Activated CD4-positive, alpha-beta T cell treated with anti-CD3 and anti-CD28 coated beads, Interleukin-2, amount 10 ng/mL, durations not matched to agents 7 days and 5 days (primary cell): ENCODE data around the gene SRC. TPM values are rescaled to one million over a fixed set of nuclear protein-coding genes. Genes with fewer than 3 reads are reported as not detected.

Experiments
- CTCF ChIA-PET: fragments of 350-600 bp; sonication (Branson Sonifier 250); formaldehyde crosslinking; loops from one replicate; lab custom pipeline; 2021; ENCODE audit warnings: antibody characterized with exemption; lab: Charles Lee
- POLR2A ChIA-PET: fragments of 350-600 bp; sonication (Branson Sonifier 250); formaldehyde crosslinking; loops from one replicate; lab custom pipeline; 2021; ENCODE audit warnings: antibody characterized with exemption; lab: Charles Lee
- DNase-seq: peaks from one replicate; pipeline ENCODE4 v3.0.0-alpha.2; 2020
- H3K27ac Mint-ChIP-seq: one replicate; pipeline ENCODE4 v1.8.0; 2021; ENCODE audit warnings: mild to moderate bottlenecking, moderate library complexity, mixed read lengths
- H3K27me3 Mint-ChIP-seq: one replicate; pipeline ENCODE4 v1.8.0; 2021; ENCODE audit warnings: mixed read lengths
- H3K36me3 Mint-ChIP-seq: one replicate; pipeline ENCODE4 v1.8.0; 2021; ENCODE audit warnings: low read depth, mixed read lengths
- H3K4me1 Mint-ChIP-seq: one replicate; pipeline ENCODE4 v1.8.0; 2021; ENCODE audit warnings: mixed read lengths
- H3K4me3 Mint-ChIP-seq: one replicate; pipeline ENCODE4 v1.8.0; 2021; ENCODE audit warnings: mild to moderate bottlenecking, moderate library complexity, mixed read lengths
- H3K9me3 Mint-ChIP-seq: one replicate; pipeline ENCODE4 v1.8.0; 2021; ENCODE audit warnings: mixed read lengths
- total RNA-seq, 2 experiments: library from RNA; stranded (reverse); gene quantifications; one replicate each; pipeline ENCODE4 v1.2.3, GENCODE V29; 2021

Gene SRC
- total RNA-seq, 2 experiments from 2014 or later = 2.1 to 2.6 TPM

- no peaks in the 10 kb centered on the region for H3K9me3 Mint-ChIP-seq
- ChIA-PET POLR2A (no interaction called here), CTCF (no interaction called here)
- H3K27me3 Mint-ChIP-seq = peaks cover 13% of the 10 kb centered on the region
- no peak for DNase-seq
- no peak overlapping the region for H3K4me3 Mint-ChIP-seq
- no peak overlapping the region for H3K27ac Mint-ChIP-seq
- H3K36me3 Mint-ChIP-seq = no peaks in the 10 kb centered on the region
- no peaks in the 10 kb centered on the region for H3K4me1 Mint-ChIP-seq
Measured at GRCh38 chr20:37416848-37417616, 71.1 kb downstream of the SRC start.

- CTCF ChIA-PET = no interaction called here
Measured at GRCh38 chr20:37417617-37418467, 71.9 kb downstream of the SRC start.

GRCh38 chr20:37418591-37419109, 72.7 kb downstream of the SRC start:
- POLR2A ChIA-PET = no interaction called here
- Mint-ChIP-seq H3K27ac (no peak overlapping the region), H3K9me3 (no peaks in the 10 kb centered on the region), H3K36me3 (no peaks in the 10 kb centered on the region), H3K27me3 (peaks cover 18% of the 10 kb centered on the region), H3K4me3 (no peak overlapping the region), H3K4me1 (no peaks in the 10 kb centered on the region)
- CTCF ChIA-PET = no interaction called here
- DNase-seq = no peak

More at GRCh38 chr20:37417617-37418467, 71.9 kb downstream of the SRC start:
- Mint-ChIP-seq H3K9me3 (no peaks in the 10 kb centered on the region), H3K27me3 (peaks cover 18% of the 10 kb centered on the region), H3K4me1 (no peaks in the 10 kb centered on the region), H3K4me3 (no peak overlapping the region), H3K36me3 (no peaks in the 10 kb centered on the region), H3K27ac (no peak overlapping the region)
- no peak for DNase-seq
- POLR2A ChIA-PET = no interaction called here

GRCh38 chr20:37419307-37419706, 73.4 kb downstream of the SRC start:
- Mint-ChIP-seq H3K36me3 (no peaks in the 10 kb centered on the region), H3K4me1 (no peaks in the 10 kb centered on the region), H3K4me3 (no peak overlapping the region), H3K27ac (no peak overlapping the region), H3K9me3 (no peaks in the 10 kb centered on the region), H3K27me3 (peaks cover 18% of the 10 kb centered on the region)
- DNase-seq = no peak
- ChIA-PET CTCF (no interaction called here), POLR2A (no interaction called here)

GRCh38 chr20:37419774-37420542, 74.0 kb downstream of the SRC start:
- Mint-ChIP-seq H3K4me3 (no peak overlapping the region), H3K36me3 (no peaks in the 10 kb centered on the region), H3K27ac (no peak overlapping the region), H3K4me1 (no peaks in the 10 kb centered on the region), H3K9me3 (no peaks in the 10 kb centered on the region), H3K27me3 (peaks cover 15% of the 10 kb centered on the region)
- ChIA-PET POLR2A (no interaction called here), CTCF (no interaction called here)
- DNase-seq = no peak

- Mint-ChIP-seq H3K9me3 (no peaks in the 10 kb centered on the region), H3K27me3 (peaks cover 14% of the 10 kb centered on the region), H3K4me3 (no peak overlapping the region), H3K36me3 (no peaks in the 10 kb centered on the region), H3K4me1 (no peaks in the 10 kb centered on the region), H3K27ac (no peak overlapping the region)
- ChIA-PET POLR2A (no interaction called here), CTCF (no interaction called here)
- no peak for DNase-seq
Measured at GRCh38 chr20:37420610-37421009, 74.7 kb downstream of the SRC start.

- H3K27me3 Mint-ChIP-seq = peaks cover 14% of the 10 kb centered on the region
Measured at GRCh38 chr20:37421060-37421905, 75.3 kb downstream of the SRC start.

GRCh38 chr20:37421988-37422387, 76.0 kb downstream of the SRC start:
- Mint-ChIP-seq H3K4me1 (no peaks in the 10 kb centered on the region), H3K27ac (no peak overlapping the region), H3K27me3 (peaks cover 14% of the 10 kb centered on the region), H3K36me3 (no peaks in the 10 kb centered on the region), H3K4me3 (no peak overlapping the region), H3K9me3 (no peaks in the 10 kb centered on the region)
- CTCF ChIA-PET = no interaction called here
- POLR2A ChIA-PET = interaction anchor here (0.5 kb wide), 1 partner anchor 900 kb away, joined by 3 read pairs; no protein-coding TSS in a partner anchor
- DNase-seq = no peak

More at GRCh38 chr20:37421060-37421905, 75.3 kb downstream of the SRC start:
- Mint-ChIP-seq H3K4me3 (no peak overlapping the region), H3K4me1 (no peaks in the 10 kb centered on the region), H3K9me3 (no peaks in the 10 kb centered on the region), H3K36me3 (no peaks in the 10 kb centered on the region), H3K27ac (no peak overlapping the region)
- DNase-seq = no peak
- CTCF ChIA-PET = no interaction called here
- POLR2A ChIA-PET = no interaction called here

- Mint-ChIP-seq H3K27me3 (peaks cover 14% of the 10 kb centered on the region), H3K9me3 (no peaks in the 10 kb centered on the region), H3K36me3 (no peaks in the 10 kb centered on the region), H3K27ac (no peak overlapping the region), H3K4me3 (no peak overlapping the region), H3K4me1 (no peaks in the 10 kb centered on the region)
- ChIA-PET CTCF (no interaction called here), POLR2A (no interaction called here)
- DNase-seq = no peak
Measured at GRCh38 chr20:37422791-37423286, 76.9 kb downstream of the SRC start.

GRCh38 chr20:37423545-37423944, 77.6 kb downstream of the SRC start:
- Mint-ChIP-seq H3K9me3 (no peaks in the 10 kb centered on the region), H3K4me1 (no peaks in the 10 kb centered on the region), H3K27ac (no peak overlapping the region), H3K4me3 (no peak overlapping the region), H3K27me3 (peaks cover 14% of the 10 kb centered on the region), H3K36me3 (no peaks in the 10 kb centered on the region)
- ChIA-PET CTCF (no interaction called here), POLR2A (no interaction called here)
- DNase-seq = no peak

GRCh38 chr20:37424062-37424851, 78.3 kb downstream of the SRC start:
- Mint-ChIP-seq H3K27ac (no peak overlapping the region), H3K9me3 (no peaks in the 10 kb centered on the region), H3K4me3 (no peak overlapping the region), H3K27me3 (peaks cover 14% of the 10 kb centered on the region), H3K4me1 (no peaks in the 10 kb centered on the region), H3K36me3 (no peaks in the 10 kb centered on the region)
- ChIA-PET CTCF (no interaction called here), POLR2A (no interaction called here)
- DNase-seq = no peak
